ENCODE measurements around the gene USP49. TPM values are rescaled to one million over a fixed set of nuclear protein-coding genes. Genes with fewer than 3 reads are reported as not detected.

Gene USP49
- total and polyA plus RNA-seq, 10 of the 15 experiments (the other 5 are each of a cell fraction or from before 2014, with no cell fraction given) = 1.0 to 7.7 (median 4.3) TPM

DNA sequence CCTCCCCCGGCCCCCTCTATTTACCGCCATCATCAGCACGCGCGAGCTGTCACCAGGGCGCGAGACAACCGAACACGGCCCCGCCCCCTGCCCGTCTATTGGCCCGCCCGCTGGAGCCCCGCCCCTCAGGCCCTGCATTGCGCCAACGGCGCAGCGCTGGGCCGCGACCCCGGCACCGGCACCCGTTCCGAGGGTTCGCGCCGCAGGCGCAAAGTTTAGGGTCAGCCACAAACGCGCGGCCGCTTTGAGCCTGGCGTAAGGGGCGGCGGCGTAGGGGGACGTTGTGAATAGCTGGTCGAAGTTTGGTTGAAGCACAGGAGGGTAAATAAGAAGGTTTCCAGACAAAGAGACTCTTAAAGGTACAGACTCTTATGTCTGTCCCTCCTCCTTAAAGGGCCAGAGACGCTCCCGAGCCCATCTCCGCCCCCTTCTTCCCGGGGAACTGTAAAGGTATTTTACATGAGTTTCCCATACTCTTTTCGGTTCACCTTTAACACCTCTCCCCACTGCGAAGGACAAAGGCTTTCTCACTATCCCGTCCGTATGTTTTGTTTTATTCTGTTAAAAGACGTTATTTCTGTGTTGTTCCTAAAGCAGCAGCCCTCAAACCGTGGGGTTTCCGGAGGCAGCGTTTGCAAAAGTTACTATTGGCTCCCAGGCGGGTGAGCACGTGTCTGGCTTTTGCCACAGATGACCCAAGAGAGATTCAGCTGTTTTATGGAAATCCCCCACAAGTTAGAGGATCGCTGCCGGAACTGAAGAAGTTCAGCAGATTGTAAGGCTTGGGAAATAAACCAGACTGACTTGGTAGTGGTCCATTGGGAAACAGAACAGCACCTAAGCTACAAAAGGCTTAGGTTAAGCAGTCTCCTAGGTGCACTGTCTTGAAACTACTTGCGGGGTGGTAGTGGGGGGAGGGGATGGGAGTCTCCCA is at the start of gene USP49 (continued):
- TF ChIP-seq BHLHE40 (IDR thresholded peaks at IDR 0.05; ENCODE audit: borderline replicate concordance in 1 of 2, low read depth in 2 of 2, low read length in 1 of 2) (peak; percentile 92 to 96), NBN (IDR thresholded peaks at IDR 0.05) (peak; percentile 56), ASH2L (IDR thresholded peaks at IDR 0.05; ENCODE audit: borderline replicate concordance, low read depth) (0 out of 2 replicates have a peak, but pooled peaks have one; percentile 51), ZBED1 (IDR thresholded peaks at IDR 0.05; ENCODE audit: borderline replicate concordance) (0 out of 2 replicates have a peak, but pooled peaks have one; percentile 60), SRF (IDR thresholded peaks at IDR 0.05; ENCODE audit: low read depth in 2 of 2, low read length in 2 of 2) (0 out of 4 replicates have a peak, but pooled peaks of 1 of the 2 experiments have one; percentile 53), FOS (IDR thresholded peaks at IDR 0.05; ENCODE audit: borderline replicate concordance, extremely low read depth, insufficient read length) (peak; percentile 1), DPF2 (IDR thresholded peaks at IDR 0.05) (0 out of 2 replicates have a peak, but pooled peaks have one; percentile 24), MYB (IDR thresholded peaks at IDR 0.05; ENCODE audit: borderline replicate concordance, low read depth, low read length) (0 out of 2 replicates have a peak, but pooled peaks have one; percentile 9), RELA (IDR thresholded peaks at IDR 0.05; ENCODE audit: borderline replicate concordance, partially characterized antibody) (peak; percentile 88), ATF7 (IDR thresholded peaks at IDR 0.05; ENCODE audit: low read depth) (peak; percentile 51), RCOR1 (conservative IDR thresholded peaks at IDR 0.05; ENCODE audit: low read depth, low read length) (no peak), TAF1 (IDR thresholded peaks at IDR 0.05; ENCODE audit: borderline replicate concordance, low read depth, low read length) (peak; percentile 59), MEF2A (IDR thresholded peaks at IDR 0.05; ENCODE audit: insufficient read depth, low read depth, low read length) (0 out of 2 replicates have a peak, but pooled peaks have one; percentile 10), MXI1 (IDR thresholded peaks at IDR 0.05; ENCODE audit: low read depth, low read length) (peak; percentile 73), MYC (IDR thresholded peaks at IDR 0.05; ENCODE audit: insufficient read depth, insufficient read length, insufficient replicate concordance, low read length, severe bottlenecking) (no peak), SMARCA5 (IDR thresholded peaks at IDR 0.05) (0 out of 2 replicates have a peak, but pooled peaks have one; percentile 14), RAD51 (IDR thresholded peaks at IDR 0.05) (peak; percentile 96)
- TF ChIP-seq, protein P1, sequence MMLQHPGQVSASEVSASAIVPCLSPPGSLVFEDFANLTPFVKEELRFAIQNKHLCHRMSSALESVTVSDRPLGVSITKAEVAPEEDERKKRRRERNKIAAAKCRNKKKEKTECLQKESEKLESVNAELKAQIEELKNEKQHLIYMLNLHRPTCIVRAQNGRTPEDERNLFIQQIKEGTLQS (IDR thresholded peaks at IDR 0.05; ENCODE audit: borderline replicate concordance, extremely low read depth, low read depth, low read length) = peak; percentile 40; the same call in 1 of the 2 replicates
- TF ChIP-seq, protein P2, sequence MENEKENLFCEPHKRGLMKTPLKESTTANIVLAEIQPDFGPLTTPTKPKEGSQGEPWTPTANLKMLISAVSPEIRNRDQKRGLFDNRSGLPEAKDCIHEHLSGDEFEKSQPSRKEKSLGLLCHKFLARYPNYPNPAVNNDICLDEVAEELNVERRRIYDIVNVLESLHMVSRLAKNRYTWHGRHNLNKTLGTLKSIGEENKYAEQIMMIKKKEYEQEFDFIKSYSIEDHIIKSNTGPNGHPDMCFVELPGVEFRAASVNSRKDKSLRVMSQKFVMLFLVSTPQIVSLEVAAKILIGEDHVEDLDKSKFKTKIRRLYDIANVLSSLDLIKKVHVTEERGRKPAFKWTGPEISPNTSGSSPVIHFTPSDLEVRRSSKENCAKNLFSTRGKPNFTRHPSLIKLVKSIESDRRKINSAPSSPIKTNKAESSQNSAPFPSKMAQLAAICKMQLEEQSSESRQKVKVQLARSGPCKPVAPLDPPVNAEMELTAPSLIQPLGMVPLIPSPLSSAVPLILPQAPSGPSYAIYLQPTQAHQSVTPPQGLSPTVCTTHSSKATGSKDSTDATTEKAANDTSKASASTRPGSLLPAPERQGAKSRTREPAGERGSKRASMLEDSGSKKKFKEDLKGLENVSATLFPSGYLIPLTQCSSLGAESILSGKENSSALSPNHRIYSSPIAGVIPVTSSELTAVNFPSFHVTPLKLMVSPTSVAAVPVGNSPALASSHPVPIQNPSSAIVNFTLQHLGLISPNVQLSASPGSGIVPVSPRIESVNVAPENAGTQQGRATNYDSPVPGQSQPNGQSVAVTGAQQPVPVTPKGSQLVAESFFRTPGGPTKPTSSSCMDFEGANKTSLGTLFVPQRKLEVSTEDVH (IDR thresholded peaks at IDR 0.05; ENCODE audit: low read depth, partially characterized antibody) = no peak
- TF ChIP-seq, protein P3, sequence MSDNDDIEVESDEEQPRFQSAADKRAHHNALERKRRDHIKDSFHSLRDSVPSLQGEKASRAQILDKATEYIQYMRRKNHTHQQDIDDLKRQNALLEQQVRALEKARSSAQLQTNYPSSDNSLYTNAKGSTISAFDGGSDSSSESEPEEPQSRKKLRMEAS (IDR thresholded peaks at IDR 0.05; ENCODE audit: low read depth, low read length) = peak; percentile 87
- TF ChIP-seq, protein P4, sequence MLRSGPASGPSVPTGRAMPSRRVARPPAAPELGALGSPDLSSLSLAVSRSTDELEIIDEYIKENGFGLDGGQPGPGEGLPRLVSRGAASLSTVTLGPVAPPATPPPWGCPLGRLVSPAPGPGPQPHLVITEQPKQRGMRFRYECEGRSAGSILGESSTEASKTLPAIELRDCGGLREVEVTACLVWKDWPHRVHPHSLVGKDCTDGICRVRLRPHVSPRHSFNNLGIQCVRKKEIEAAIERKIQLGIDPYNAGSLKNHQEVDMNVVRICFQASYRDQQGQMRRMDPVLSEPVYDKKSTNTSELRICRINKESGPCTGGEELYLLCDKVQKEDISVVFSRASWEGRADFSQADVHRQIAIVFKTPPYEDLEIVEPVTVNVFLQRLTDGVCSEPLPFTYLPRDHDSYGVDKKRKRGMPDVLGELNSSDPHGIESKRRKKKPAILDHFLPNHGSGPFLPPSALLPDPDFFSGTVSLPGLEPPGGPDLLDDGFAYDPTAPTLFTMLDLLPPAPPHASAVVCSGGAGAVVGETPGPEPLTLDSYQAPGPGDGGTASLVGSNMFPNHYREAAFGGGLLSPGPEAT (IDR thresholded peaks at IDR 0.05; ENCODE audit: low read depth) = peak; percentile 94
- TF ChIP-seq, protein P5, sequence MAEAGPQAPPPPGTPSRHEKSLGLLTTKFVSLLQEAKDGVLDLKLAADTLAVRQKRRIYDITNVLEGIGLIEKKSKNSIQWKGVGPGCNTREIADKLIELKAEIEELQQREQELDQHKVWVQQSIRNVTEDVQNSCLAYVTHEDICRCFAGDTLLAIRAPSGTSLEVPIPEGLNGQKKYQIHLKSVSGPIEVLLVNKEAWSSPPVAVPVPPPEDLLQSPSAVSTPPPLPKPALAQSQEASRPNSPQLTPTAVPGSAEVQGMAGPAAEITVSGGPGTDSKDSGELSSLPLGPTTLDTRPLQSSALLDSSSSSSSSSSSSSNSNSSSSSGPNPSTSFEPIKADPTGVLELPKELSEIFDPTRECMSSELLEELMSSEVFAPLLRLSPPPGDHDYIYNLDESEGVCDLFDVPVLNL (IDR thresholded peaks at IDR 0.05; ENCODE audit: low read depth, low read length) = no peak

Data from GM12878 (cell line).